OCI-M2 (cell line): ENCODE measurements around the gene KRTAP4-11.
"Not testable (repeated sequence)": the region's sequence is repeated elsewhere in the genome, so short reads cannot be mapped to it uniquely, and the experiment has no call there.

Experiments
- DNase-seq: peaks from one replicate; lab custom pipeline; 2025; ENCODE audit not compliant: unreplicated experiment; lab: John Stamatoyannopoulos, UW

Gene KRTAP4-11

GRCh38 chr17:41117846-41118386 is at the start of gene KRTAP4-11:
Gene KRTAP4-11, minus strand, starts transcription at chr17:41118373. Its CDS starts 58 bp downstream, at chr17:41118315.
- DNase-seq, result not testable (repeated sequence)

GRCh38 chr17:41167561-41167960 is 49.4 kb upstream of the KRTAP4-11 start:
- no peak for DNase-seq

- no peak for DNase-seq
These were observed 45.7 kb upstream of the KRTAP4-11 start for GRCh38 chr17:41163828-41164227.

- no peak for DNase-seq
These were observed 42.5 kb upstream of the KRTAP4-11 start, which contains the start of gene KRTAP4-4 for GRCh38 chr17:41160648-41161047. Gene KRTAP4-4, minus strand, starts transcription at chr17:41160748. Its CDS starts 57 bp downstream, at chr17:41160691.

GRCh38 chr17:41160190-41160589 is 42.0 kb upstream of the KRTAP4-11 start:
- DNase-seq, result not testable (repeated sequence)

GRCh38 chr17:41153856-41154255 is 35.7 kb upstream of the KRTAP4-11 start:
- DNase-seq, result no peak

- DNase-seq, result no peak
These were observed 33.4 kb upstream of the KRTAP4-11 start for GRCh38 chr17:41151525-41151924.

GRCh38 chr17:41150026-41150425 is 31.9 kb upstream of the KRTAP4-11 start:
- DNase-seq, result no peak

- DNase-seq, result no peak
These were observed 31.4 kb upstream of the KRTAP4-11 start, which contains the start of gene KRTAP4-5 for GRCh38 chr17:41149652-41149985. Gene KRTAP4-5, minus strand, starts transcription at chr17:41149825. Its CDS starts 58 bp downstream, at chr17:41149767.

- DNase-seq, result not testable (repeated sequence)
These were observed 30.9 kb upstream of the KRTAP4-11 start for GRCh38 chr17:41148971-41149651.

- DNase-seq, result no peak
These were observed 29.5 kb upstream of the KRTAP4-11 start for GRCh38 chr17:41147531-41148204.

GRCh38 chr17:41145261-41145660 is 27.1 kb upstream of the KRTAP4-11 start:
- no peak for DNase-seq

GRCh38 chr17:41144846-41145245 is 26.7 kb upstream of the KRTAP4-11 start:
- DNase-seq, result no peak

- no peak for DNase-seq
These were observed 23.2 kb upstream of the KRTAP4-11 start for GRCh38 chr17:41141361-41141760.

GRCh38 chr17:41140360-41141131 is 22.4 kb upstream of the KRTAP4-11 start, which contains the start of gene KRTAP4-6:
Gene KRTAP4-6, minus strand, starts transcription at chr17:41140544. Its CDS starts 57 bp downstream, at chr17:41140487.
- DNase-seq, result no peak

- not testable (repeated sequence) for DNase-seq
These were observed 21.7 kb upstream of the KRTAP4-11 start for GRCh38 chr17:41139865-41140264.

- DNase-seq, result no peak
These were observed 15.9 kb upstream of the KRTAP4-11 start for GRCh38 chr17:41133880-41134735.

- DNase-seq, result no peak
These were observed 13.8 kb upstream of the KRTAP4-11 start for GRCh38 chr17:41131979-41132378.

- DNase-seq, result no peak
These were observed 9.2 kb upstream of the KRTAP4-11 start for GRCh38 chr17:41127371-41127770.

GRCh38 chr17:41126412-41126811 is 8.2 kb upstream of the KRTAP4-11 start:
- no peak for DNase-seq
